ENCODE results near the gene LAMA2.

DNA sequence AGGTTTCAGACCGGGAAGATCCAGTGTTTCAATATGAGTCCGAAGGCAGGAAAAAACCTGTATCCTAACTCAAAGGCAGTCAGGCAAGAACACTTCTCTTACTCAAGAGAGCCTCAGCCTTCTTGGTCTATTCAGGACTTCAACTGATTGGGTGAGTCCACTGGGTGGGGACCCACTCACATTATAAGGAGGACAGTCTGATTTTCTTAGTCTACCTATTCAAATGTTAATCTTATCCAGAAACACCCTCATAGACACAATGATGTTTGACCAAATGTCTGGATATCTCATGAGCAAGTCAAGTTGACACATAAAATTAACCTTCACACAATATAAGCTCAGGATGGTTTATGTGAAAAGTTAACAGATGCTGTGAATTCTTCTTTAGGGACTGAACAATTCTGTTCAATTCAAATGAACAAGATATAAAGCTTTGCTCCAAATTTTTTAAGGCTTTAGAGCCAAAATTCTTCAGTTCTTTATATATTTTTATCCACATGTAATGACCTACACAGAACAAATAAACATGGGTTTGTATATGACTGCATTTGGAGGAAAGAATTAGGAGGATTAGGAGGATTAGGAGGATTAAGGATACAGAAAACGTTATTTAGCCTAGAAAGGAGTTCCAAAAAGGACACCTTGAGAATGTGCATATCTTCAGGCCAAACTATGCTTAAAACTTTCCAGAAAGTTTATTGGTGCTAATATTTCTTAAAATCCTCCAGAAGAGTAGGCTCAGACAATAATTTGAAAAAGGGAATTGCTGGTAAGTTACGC is 35.3 kb upstream of the LAMA2 start:
- TF ChIP-seq, protein P1, sequence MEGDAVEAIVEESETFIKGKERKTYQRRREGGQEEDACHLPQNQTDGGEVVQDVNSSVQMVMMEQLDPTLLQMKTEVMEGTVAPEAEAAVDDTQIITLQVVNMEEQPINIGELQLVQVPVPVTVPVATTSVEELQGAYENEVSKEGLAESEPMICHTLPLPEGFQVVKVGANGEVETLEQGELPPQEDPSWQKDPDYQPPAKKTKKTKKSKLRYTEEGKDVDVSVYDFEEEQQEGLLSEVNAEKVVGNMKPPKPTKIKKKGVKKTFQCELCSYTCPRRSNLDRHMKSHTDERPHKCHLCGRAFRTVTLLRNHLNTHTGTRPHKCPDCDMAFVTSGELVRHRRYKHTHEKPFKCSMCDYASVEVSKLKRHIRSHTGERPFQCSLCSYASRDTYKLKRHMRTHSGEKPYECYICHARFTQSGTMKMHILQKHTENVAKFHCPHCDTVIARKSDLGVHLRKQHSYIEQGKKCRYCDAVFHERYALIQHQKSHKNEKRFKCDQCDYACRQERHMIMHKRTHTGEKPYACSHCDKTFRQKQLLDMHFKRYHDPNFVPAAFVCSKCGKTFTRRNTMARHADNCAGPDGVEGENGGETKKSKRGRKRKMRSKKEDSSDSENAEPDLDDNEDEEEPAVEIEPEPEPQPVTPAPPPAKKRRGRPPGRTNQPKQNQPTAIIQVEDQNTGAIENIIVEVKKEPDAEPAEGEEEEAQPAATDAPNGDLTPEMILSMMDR (IDR thresholded peaks at IDR 0.05): no peak
- TF ChIP-seq EP300 (IDR thresholded peaks at IDR 0.05): no peak

Data from stomach (tissue), 4 donors.